Measurements from ENCODE around the gene RGL2. TPM values are rescaled to one million over a fixed set of nuclear protein-coding genes. Genes with fewer than 3 reads are reported as not detected.
A peak's percentile ranks its signal among the peaks of the same experiment; 100 is the strongest.
"Not testable (repeated sequence)": the region's sequence is repeated elsewhere in the genome, so short reads cannot be mapped to it uniquely, and the experiment has no call there.

Gene RGL2
- 15.4 TPM for total RNA-seq (ENCODE audit: insufficient read depth, low replicate concordance)

- peak; percentile 84 for DNase-seq (ENCODE audit: low spot score)
These were observed at the start of gene RGL2 for GRCh38 chr6:33298773-33299236. Gene RGL2 (minus strand): TSS chr6:33298942. CDS start chr6:33298610, 332 bp downstream.

- no peak for DNase-seq (ENCODE audit: low spot score)
These were observed 49.1 kb upstream of the RGL2 start for GRCh38 chr6:33347816-33348215.

- DNase-seq (ENCODE audit: low spot score) = not testable (repeated sequence)
These were observed 48.2 kb upstream of the RGL2 start for GRCh38 chr6:33346972-33347371.

GRCh38 chr6:33344701-33345697, 46.3 kb upstream of the RGL2 start:
- peak; percentile 85 for DNase-seq (ENCODE audit: low spot score)

- DNase-seq (ENCODE audit: low spot score) = no peak
These were observed 45.3 kb upstream of the RGL2 start for GRCh38 chr6:33343953-33344611.

- not testable (repeated sequence) for DNase-seq (ENCODE audit: low spot score)
These were observed 44.8 kb upstream of the RGL2 start for GRCh38 chr6:33343606-33343952.

GRCh38 chr6:33339193-33339592, 40.5 kb upstream of the RGL2 start:
- no peak for DNase-seq (ENCODE audit: low spot score)

- no peak for DNase-seq (ENCODE audit: low spot score)
These were observed 37.8 kb upstream of the RGL2 start for GRCh38 chr6:33336495-33336894.

- no peak for DNase-seq (ENCODE audit: low spot score)
These were observed 37.2 kb upstream of the RGL2 start for GRCh38 chr6:33335916-33336315.

- DNase-seq (ENCODE audit: low spot score) = no peak
These were observed 34.9 kb upstream of the RGL2 start for GRCh38 chr6:33333666-33334065.

GRCh38 chr6:33330736-33331135, 32.0 kb upstream of the RGL2 start:
- no peak for DNase-seq (ENCODE audit: low spot score)

GRCh38 chr6:33329058-33329457, 30.3 kb upstream of the RGL2 start:
- DNase-seq (ENCODE audit: low spot score) = no peak

GRCh38 chr6:33324125-33324524, 25.4 kb upstream of the RGL2 start:
- peak; percentile 8 for DNase-seq (ENCODE audit: low spot score)

- DNase-seq (ENCODE audit: low spot score) = no peak
These were observed 24.8 kb upstream of the RGL2 start for GRCh38 chr6:33323623-33323948.

GRCh38 chr6:33321227-33321626, 22.5 kb upstream of the RGL2 start:
- DNase-seq (ENCODE audit: low spot score) = no peak

- no peak for DNase-seq (ENCODE audit: low spot score)
These were observed 21.8 kb upstream of the RGL2 start for GRCh38 chr6:33320315-33321181.

- no peak for DNase-seq (ENCODE audit: low spot score)
These were observed 21.2 kb upstream of the RGL2 start for GRCh38 chr6:33319939-33320314.

- no peak for DNase-seq (ENCODE audit: low spot score)
These were observed 19.8 kb upstream of the RGL2 start for GRCh38 chr6:33318426-33319073.

- DNase-seq (ENCODE audit: low spot score) = peak; percentile 100
These were observed 19.1 kb upstream of the RGL2 start, which contains the start of gene ZBTB22 for GRCh38 chr6:33317669-33318425. Gene ZBTB22 (minus strand): TSS chr6:33317744. CDS start chr6:33316916, 828 bp downstream.

GRCh38 chr6:33317419-33317668, 18.6 kb upstream of the RGL2 start:
- DNase-seq (ENCODE audit: low spot score) = no peak
